HepG2 (cell line): Measurements from ENCODE around the gene HTRA2. TPM values are rescaled to one million over a fixed set of nuclear protein-coding genes. Genes with fewer than 3 reads are reported as not detected.
A peak's percentile ranks its signal among the peaks of the same experiment; 100 is the strongest.

Source experiments
- CAMTA2 ChIP-seq: sonication (generic); formaldehyde crosslinking; IDR thresholded peaks from 2 replicates; pipeline ENCODE4 v1.4.0; 2020; ENCODE audit warnings: mild to moderate bottlenecking, missing genetic modification reagents, borderline replicate concordance
- DNMT3B ChIP-seq: conservative IDR thresholded peaks from 2 replicates; pipeline ENCODE4 v1.6.1; 2016; ENCODE audit warnings: missing biosample characterization, control low read depth
- HCFC1 ChIP-seq: fragments of 150-350 bp; IDR thresholded peaks from 2 replicates; pipeline ENCODE4 v1.6.1; 2014; ENCODE audit warnings: low read depth, low read length
- KDM5A ChIP-seq: fragments of 200-600 bp; sonication (generic); IDR thresholded peaks from 2 replicates; pipeline ENCODE4 v1.7.0; 2018; ENCODE audit warnings: antibody characterized with exemption, mild to moderate bottlenecking, low read length, borderline replicate concordance
- MEIS1 ChIP-seq: sonication (generic); formaldehyde crosslinking; IDR thresholded peaks from 2 replicates; pipeline ENCODE4 v1.9.0; 2021; ENCODE audit warnings: mild to moderate bottlenecking, missing genetic modification reagents, moderate library complexity, borderline replicate concordance
- MIER2 ChIP-seq: IDR thresholded peaks from 2 replicates; pipeline ENCODE4 v1.6.1; 2016; ENCODE audit warnings: missing biosample characterization, missing genetic modification reagents
- PPARG ChIP-seq: conservative IDR thresholded peaks from 2 replicates; pipeline ENCODE4 v1.6.1; 2016; ENCODE audit warnings: missing biosample characterization, missing genetic modification reagents
- RCOR2 ChIP-seq: IDR thresholded peaks from 2 replicates; pipeline ENCODE4 v1.6.1; 2016; ENCODE audit warnings: missing biosample characterization, missing genetic modification reagents
- TCF7 ChIP-seq: sonication (generic); IDR thresholded peaks from 2 replicates; pipeline ENCODE4 v1.6.1; 2016; ENCODE audit warnings: antibody characterized with exemption, low read depth
- ZNF292 ChIP-seq: sonication (generic); formaldehyde crosslinking; IDR thresholded peaks from 2 replicates; pipeline ENCODE4 v1.8.1; 2022; ENCODE audit warnings: mild to moderate bottlenecking, low read depth, missing genetic modification reagents, borderline replicate concordance
- ZNF691 ChIP-seq: sonication (generic); formaldehyde crosslinking; IDR thresholded peaks from 2 replicates; pipeline ENCODE4 v1.4.0; 2020; ENCODE audit warnings: missing genetic modification reagents, low read depth, mild to moderate bottlenecking, borderline replicate concordance
- ZNF724P ChIP-seq: sonication (generic); formaldehyde crosslinking; IDR thresholded peaks from 2 replicates; pipeline ENCODE4 v1.8.0; 2022; ENCODE audit warnings: missing genetic modification reagents, borderline replicate concordance
- polyA plus RNA-seq, 8 experiments: library from polyadenylated mRNA; depleted of rRNA in 3 of 8; stranded (reverse) in 7 of 8; unstranded in 1 of 8; fragments of >200 nt; fragmentation: Illumina TruSeq in 4 of 8; extraction: Trizol in 4 of 8; gene quantifications; 2 replicates each; pipeline versions ENCODE4 v1.2.1 to v1.2.3, GENCODE V29; 2011 to 2016; ENCODE audit warnings: low read depth in 4 of 8, missing spikeins in 1 of 8, mixed read lengths in 1 of 8; ENCODE audit not compliant: insufficient read depth in 1 of 8
- total RNA-seq, 5 experiments: library from RNA; depleted of rRNA; stranded (reverse); fragments of >200 nt; fragmentation: Illumina TruSeq; extraction: Trizol; gene quantifications; 2 replicates each; pipeline ENCODE4 v1.2.3, GENCODE V29; 2016; ENCODE audit warnings: low read depth in 1 of 5
- TF ChIP-seq, protein P1 (sequence below): sonication (generic); formaldehyde crosslinking; conservative IDR thresholded peaks from 2 replicates; pipeline ENCODE4 v1.4.0; 2020; ENCODE audit warnings: mild to moderate bottlenecking, missing genetic modification reagents, moderate library complexity
- TF ChIP-seq, protein P2 (sequence below): sonication (generic); formaldehyde crosslinking; IDR thresholded peaks from 2 replicates; pipeline ENCODE4 v1.4.0; 2020; ENCODE audit warnings: mild to moderate bottlenecking, missing genetic modification reagents
- TF ChIP-seq, protein P3 (sequence below): sonication (generic); formaldehyde crosslinking; IDR thresholded peaks from 2 replicates; pipeline ENCODE4 v1.9.0; 2021; ENCODE audit warnings: missing genetic modification reagents, borderline replicate concordance
- TF ChIP-seq, protein P4 (sequence below): sonication (generic); formaldehyde crosslinking; IDR thresholded peaks from 2 replicates; pipeline ENCODE4 v1.5.0; 2020; ENCODE audit warnings: mild to moderate bottlenecking, low read depth, missing genetic modification reagents, borderline replicate concordance

The HTRA2 gene
- total and polyA plus RNA-seq, 2 of the 13 experiments (the other 11 are each of a cell fraction or from before 2014, with no cell fraction given): 47.7 to 50.3 TPM

GRCh38 chr2:74488643-74489481, 40.9 kb upstream of the HTRA2 start (continued):
- TF ChIP-seq, protein P1, sequence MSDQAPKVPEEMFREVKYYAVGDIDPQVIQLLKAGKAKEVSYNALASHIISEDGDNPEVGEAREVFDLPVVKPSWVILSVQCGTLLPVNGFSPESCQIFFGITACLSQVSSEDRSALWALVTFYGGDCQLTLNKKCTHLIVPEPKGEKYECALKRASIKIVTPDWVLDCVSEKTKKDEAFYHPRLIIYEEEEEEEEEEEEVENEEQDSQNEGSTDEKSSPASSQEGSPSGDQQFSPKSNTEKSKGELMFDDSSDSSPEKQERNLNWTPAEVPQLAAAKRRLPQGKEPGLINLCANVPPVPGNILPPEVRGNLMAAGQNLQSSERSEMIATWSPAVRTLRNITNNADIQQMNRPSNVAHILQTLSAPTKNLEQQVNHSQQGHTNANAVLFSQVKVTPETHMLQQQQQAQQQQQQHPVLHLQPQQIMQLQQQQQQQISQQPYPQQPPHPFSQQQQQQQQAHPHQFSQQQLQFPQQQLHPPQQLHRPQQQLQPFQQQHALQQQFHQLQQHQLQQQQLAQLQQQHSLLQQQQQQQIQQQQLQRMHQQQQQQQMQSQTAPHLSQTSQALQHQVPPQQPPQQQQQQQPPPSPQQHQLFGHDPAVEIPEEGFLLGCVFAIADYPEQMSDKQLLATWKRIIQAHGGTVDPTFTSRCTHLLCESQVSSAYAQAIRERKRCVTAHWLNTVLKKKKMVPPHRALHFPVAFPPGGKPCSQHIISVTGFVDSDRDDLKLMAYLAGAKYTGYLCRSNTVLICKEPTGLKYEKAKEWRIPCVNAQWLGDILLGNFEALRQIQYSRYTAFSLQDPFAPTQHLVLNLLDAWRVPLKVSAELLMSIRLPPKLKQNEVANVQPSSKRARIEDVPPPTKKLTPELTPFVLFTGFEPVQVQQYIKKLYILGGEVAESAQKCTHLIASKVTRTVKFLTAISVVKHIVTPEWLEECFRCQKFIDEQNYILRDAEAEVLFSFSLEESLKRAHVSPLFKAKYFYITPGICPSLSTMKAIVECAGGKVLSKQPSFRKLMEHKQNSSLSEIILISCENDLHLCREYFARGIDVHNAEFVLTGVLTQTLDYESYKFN (CRISPR knock-in tag): peak; percentile 97
- peak; percentile 82; the same call in 1 of the 2 replicates for TF ChIP-seq ZNF292
- TF ChIP-seq, protein P2, sequence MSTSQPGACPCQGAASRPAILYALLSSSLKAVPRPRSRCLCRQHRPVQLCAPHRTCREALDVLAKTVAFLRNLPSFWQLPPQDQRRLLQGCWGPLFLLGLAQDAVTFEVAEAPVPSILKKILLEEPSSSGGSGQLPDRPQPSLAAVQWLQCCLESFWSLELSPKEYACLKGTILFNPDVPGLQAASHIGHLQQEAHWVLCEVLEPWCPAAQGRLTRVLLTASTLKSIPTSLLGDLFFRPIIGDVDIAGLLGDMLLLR (CRISPR knock-in tag): no peak
- TF ChIP-seq CAMTA2: no peak
- TF ChIP-seq TCF7: peak; percentile 98
- TF ChIP-seq HCFC1: no peak
- peak; percentile 70; the same call in 1 of the 2 replicates for TF ChIP-seq PPARG (CRISPR knock-in tag)
- TF ChIP-seq, protein P3, sequence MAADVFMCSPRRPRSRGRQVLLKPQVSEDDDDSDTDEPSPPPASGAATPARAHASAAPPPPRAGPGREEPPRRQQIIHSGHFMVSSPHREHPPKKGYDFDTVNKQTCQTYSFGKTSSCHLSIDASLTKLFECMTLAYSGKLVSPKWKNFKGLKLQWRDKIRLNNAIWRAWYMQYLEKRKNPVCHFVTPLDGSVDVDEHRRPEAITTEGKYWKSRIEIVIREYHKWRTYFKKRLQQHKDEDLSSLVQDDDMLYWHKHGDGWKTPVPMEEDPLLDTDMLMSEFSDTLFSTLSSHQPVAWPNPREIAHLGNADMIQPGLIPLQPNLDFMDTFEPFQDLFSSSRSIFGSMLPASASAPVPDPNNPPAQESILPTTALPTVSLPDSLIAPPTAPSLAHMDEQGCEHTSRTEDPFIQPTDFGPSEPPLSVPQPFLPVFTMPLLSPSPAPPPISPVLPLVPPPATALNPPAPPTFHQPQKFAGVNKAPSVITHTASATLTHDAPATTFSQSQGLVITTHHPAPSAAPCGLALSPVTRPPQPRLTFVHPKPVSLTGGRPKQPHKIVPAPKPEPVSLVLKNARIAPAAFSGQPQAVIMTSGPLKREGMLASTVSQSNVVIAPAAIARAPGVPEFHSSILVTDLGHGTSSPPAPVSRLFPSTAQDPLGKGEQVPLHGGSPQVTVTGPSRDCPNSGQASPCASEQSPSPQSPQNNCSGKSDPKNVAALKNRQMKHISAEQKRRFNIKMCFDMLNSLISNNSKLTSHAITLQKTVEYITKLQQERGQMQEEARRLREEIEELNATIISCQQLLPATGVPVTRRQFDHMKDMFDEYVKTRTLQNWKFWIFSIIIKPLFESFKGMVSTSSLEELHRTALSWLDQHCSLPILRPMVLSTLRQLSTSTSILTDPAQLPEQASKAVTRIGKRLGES: no peak
- peak; percentile 51; the same call in 1 of the 2 replicates for TF ChIP-seq KDM5A
- no peak for TF ChIP-seq ZNF724P (CRISPR knock-in tag)
- TF ChIP-seq DNMT3B (CRISPR knock-in tag): no peak
- TF ChIP-seq RCOR2 (CRISPR knock-in tag): peak; percentile 94
- TF ChIP-seq MIER2 (CRISPR knock-in tag): peak; percentile 75; the same call in 1 of the 2 replicates
- TF ChIP-seq MEIS1: no peak
- no peak for TF ChIP-seq ZNF691 (CRISPR knock-in tag)
- TF ChIP-seq, protein P4, sequence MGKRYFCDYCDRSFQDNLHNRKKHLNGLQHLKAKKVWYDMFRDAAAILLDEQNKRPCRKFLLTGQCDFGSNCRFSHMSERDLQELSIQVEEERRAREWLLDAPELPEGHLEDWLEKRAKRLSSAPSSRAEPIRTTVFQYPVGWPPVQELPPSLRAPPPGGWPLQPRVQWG (CRISPR knock-in tag): no peak
